Measurements from ENCODE around the gene ZNF407. TPM values are rescaled to one million over a fixed set of nuclear protein-coding genes. Genes with fewer than 3 reads are reported as not detected.
"Not testable (repeated sequence)": the region's sequence is repeated elsewhere in the genome, so short reads cannot be mapped to it uniquely, and the experiment has no call there.

Gene ZNF407
- polyA plus RNA-seq, 1 experiment: 5.8 TPM

DNA sequence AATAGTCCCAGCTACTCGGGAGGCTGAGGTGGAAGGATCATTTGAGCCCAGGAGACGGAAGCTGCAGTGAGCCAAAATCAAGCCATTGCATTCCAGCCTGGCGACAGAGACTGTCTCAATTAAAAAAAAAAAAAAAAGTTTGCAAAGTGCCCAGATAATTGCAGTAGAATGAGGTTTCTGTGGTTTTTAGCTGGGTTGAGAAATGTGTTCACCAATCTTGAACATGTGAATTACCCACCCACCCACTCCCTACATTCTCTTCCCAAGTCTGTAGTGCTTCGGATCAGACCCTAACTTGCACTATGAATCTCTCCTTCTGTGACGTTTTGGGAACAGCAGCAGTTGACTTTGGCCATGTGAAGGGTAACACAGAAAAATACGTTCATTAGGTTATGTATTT lies 363.9 kb downstream of the ZNF407 start:
- Histone ChIP-seq H3K27ac (ENCODE audit: low read depth, low read length) (no peak overlapping the region), H3K4me3 (ENCODE audit: low read depth, low read length) (no peak overlapping the region), H3K27me3 (ENCODE audit: control insufficient read depth, insufficient read depth, low read length) (no peaks in the 10 kb centered on the region), H3K9me3 (ENCODE audit: control insufficient read depth, insufficient read depth, low read length) (no peaks in the 10 kb centered on the region)
- DNase-seq (ENCODE audit: low read depth, low spot score): no peak
- POLR2A ChIA-PET: no interaction called here
- TF ChIP-seq, protein P1, sequence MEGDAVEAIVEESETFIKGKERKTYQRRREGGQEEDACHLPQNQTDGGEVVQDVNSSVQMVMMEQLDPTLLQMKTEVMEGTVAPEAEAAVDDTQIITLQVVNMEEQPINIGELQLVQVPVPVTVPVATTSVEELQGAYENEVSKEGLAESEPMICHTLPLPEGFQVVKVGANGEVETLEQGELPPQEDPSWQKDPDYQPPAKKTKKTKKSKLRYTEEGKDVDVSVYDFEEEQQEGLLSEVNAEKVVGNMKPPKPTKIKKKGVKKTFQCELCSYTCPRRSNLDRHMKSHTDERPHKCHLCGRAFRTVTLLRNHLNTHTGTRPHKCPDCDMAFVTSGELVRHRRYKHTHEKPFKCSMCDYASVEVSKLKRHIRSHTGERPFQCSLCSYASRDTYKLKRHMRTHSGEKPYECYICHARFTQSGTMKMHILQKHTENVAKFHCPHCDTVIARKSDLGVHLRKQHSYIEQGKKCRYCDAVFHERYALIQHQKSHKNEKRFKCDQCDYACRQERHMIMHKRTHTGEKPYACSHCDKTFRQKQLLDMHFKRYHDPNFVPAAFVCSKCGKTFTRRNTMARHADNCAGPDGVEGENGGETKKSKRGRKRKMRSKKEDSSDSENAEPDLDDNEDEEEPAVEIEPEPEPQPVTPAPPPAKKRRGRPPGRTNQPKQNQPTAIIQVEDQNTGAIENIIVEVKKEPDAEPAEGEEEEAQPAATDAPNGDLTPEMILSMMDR (IDR thresholded peaks at IDR 0.05; ENCODE audit: low read depth, low read length): no peak
- CTCF ChIA-PET: no interaction called here

DNA sequence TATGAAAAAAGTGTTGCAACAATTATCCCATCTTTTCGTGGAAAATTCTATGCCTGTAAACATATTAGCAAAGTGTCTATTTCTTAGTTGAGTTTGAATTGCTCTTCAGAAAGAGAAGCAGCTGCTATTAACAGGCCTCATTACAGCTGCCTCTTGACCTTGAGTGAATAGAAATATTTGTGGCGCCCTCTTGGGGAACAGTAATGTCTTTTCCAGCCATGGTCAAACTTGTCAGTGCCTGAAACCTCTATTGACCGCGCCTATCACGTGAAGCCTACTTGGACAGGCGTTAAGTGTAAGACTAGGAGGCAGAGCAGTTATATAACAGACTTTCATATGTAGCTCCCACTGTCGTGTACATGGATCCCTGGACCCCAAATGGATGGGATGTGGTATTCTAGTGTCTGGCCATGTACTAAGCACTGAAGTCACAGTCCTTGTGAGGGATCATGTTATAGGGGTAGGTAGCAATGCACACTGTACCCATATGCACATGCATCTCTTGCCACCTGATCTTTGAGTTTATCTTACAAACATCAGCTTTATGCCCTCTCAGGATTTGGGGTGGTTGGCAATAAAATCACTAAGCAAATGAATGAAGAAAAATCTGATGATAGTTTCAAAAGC lies 366.3 kb downstream of the ZNF407 start:
- Histone ChIP-seq H3K27me3 (ENCODE audit: control insufficient read depth, insufficient read depth, low read length) (no peaks in the 10 kb centered on the region), H3K27ac (ENCODE audit: low read depth, low read length) (no peak overlapping the region), H3K9me3 (ENCODE audit: control insufficient read depth, insufficient read depth, low read length) (no peaks in the 10 kb centered on the region), H3K4me3 (ENCODE audit: low read depth, low read length) (no peak overlapping the region)
- ChIA-PET POLR2A (no interaction called here), CTCF (interaction anchor here (0.6 to 2.3 kb wide), 11 partner anchors 8 to 482 kb away, joined by 3 to 20 read pairs (median 3); no protein-coding TSS in a partner anchor)
- TF ChIP-seq, protein P1 (IDR thresholded peaks at IDR 0.05; ENCODE audit: low read depth, low read length): peak; percentile 51
- DNase-seq (ENCODE audit: low read depth, low spot score): no peak

DNA sequence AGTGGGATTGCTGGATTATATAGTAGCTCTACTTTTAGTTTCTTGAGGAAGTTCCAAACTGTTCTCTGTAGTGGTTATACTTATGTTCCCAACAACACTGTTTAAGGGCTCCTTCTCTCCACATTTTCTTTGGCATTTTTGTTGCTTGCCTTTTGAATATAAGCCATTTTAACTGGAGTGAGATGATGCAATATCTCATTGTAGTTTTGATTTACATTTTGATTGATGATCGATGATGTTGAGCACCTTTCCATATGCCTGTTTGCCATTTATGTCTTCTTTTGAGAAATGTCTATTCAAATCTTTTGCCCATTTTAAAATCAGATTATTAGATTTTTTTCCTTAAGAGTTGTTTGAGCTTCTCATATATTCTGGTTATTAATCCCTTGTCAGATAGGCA lies 368.0 kb downstream of the ZNF407 start:
- TF ChIP-seq, protein P1 (IDR thresholded peaks at IDR 0.05; ENCODE audit: low read depth, low read length): no peak
- Histone ChIP-seq H3K4me3 (ENCODE audit: low read depth, low read length) (no peak overlapping the region), H3K27me3 (ENCODE audit: control insufficient read depth, insufficient read depth, low read length) (no peaks in the 10 kb centered on the region), H3K9me3 (ENCODE audit: control insufficient read depth, insufficient read depth, low read length) (no peaks in the 10 kb centered on the region), H3K27ac (ENCODE audit: low read depth, low read length) (no peak overlapping the region)
- ChIA-PET CTCF (no interaction called here), POLR2A (no interaction called here)
- DNase-seq (ENCODE audit: low read depth, low spot score): no peak

DNA sequence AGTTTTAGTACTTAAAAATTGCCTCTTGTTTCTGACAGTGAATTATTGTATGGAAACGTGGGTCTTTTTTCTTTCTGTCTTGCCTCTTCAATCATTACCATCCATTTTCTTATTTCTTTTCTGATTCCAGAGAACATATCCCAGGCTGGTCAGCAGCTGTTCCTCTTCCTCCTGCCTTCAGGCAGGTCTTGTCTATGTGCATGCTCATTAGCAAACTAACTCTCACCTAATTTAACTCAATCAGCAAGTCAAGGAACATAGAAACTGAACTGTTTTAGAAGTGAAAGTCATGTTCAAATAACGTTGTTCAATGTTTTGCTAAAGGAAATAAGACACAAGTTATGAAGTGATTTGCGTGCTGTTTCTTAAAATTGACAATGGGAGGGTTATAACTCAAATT lies 369.8 kb downstream of the ZNF407 start:
- CTCF ChIA-PET: no interaction called here
- H3K9me3 ChIP-seq (ENCODE audit: control insufficient read depth, insufficient read depth, low read length): no peaks in the 10 kb centered on the region

DNA sequence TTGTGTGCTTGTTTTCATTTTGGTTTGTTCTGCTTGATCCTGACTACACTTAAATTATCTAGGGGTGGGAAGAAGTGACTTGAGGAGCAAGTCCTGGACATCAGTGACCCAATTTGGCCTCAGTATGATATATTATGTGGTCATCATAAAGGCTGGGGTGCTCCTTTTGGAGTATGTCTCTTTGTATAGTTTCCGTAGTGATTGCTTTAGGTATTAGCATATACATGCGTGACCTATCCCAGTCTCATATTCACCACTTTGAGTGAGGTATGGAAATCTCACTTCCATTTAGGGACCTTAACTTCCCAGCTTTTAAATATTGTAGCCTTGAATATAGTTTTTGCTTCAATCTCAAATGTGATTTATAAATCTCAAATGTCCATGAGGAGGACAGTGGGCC lies 370.3 kb downstream of the ZNF407 start:
- DNase-seq (ENCODE audit: low read depth, low spot score): no peak
- CTCF ChIA-PET: interaction anchor here (0.9 kb wide), 1 partner anchor 315 kb away, joined by 3 read pairs; no protein-coding TSS in a partner anchor
- H3K4me3 ChIP-seq (ENCODE audit: low read depth, low read length): no peak overlapping the region
- H3K9me3 ChIP-seq (ENCODE audit: control insufficient read depth, insufficient read depth, low read length): no peaks in the 10 kb centered on the region
- TF ChIP-seq, protein P1 (IDR thresholded peaks at IDR 0.05; ENCODE audit: low read depth, low read length): no peak
- no peaks in the 10 kb centered on the region for H3K27me3 ChIP-seq (ENCODE audit: control insufficient read depth, insufficient read depth, low read length)
- no peak overlapping the region for H3K27ac ChIP-seq (ENCODE audit: low read depth, low read length)
- POLR2A ChIA-PET: no interaction called here

More for the DNA sequence above, 369.8 kb downstream of the ZNF407 start:
- H3K27ac ChIP-seq (ENCODE audit: low read depth, low read length): no peak overlapping the region
- POLR2A ChIA-PET: no interaction called here
- TF ChIP-seq, protein P1 (IDR thresholded peaks at IDR 0.05; ENCODE audit: low read depth, low read length): no peak
- no peaks in the 10 kb centered on the region for H3K27me3 ChIP-seq (ENCODE audit: control insufficient read depth, insufficient read depth, low read length)
- no peak overlapping the region for H3K4me3 ChIP-seq (ENCODE audit: low read depth, low read length)
- no peak for DNase-seq (ENCODE audit: low read depth, low spot score)

DNA sequence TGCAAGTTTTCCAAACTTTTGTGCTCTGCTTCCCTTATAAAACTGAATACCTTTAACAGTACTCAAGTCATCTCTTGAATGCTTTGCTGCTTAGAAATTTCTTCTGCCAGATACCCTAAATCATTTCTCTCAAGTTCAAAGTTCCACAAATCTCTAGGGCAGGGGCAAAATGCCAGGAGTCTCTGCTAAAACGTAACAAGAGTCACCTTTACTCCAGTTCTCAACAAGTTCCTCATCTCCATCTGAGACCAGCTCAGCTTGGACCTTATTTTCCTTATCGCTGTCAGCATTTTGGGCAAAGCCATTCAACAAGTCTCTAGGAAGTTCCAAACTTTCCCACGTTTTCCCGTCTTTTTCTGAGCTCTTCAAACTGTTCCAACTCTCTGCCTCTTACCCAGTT lies 373.7 kb downstream of the ZNF407 start:
- H3K9me3 ChIP-seq (ENCODE audit: control insufficient read depth, insufficient read depth, low read length); H3K27ac ChIP-seq (ENCODE audit: low read depth, low read length); DNase-seq (ENCODE audit: low read depth, low spot score); CTCF ChIA-PET; POLR2A ChIA-PET; H3K4me3 ChIP-seq (ENCODE audit: low read depth, low read length); H3K27me3 ChIP-seq (ENCODE audit: control insufficient read depth, insufficient read depth, low read length): not testable (repeated sequence)

DNA sequence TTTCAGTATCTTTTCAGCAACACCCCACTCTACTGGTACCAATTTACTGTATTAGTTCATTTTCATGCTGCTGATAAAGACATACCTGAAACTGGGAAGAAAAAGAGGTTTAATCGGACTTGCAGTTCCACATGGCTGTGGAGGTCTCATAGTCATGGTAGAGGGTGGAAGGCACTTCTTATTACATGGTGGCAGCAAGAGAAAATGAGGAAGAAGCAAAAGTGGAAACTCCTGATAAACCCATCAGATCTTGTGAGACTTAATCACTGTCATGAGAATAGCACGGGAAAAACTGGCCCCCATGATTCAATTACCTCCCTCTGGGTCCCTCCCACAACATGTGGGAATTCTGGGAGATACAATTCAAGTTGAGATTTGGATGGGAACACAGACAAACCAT lies 374.1 kb downstream of the ZNF407 start:
- DNase-seq (ENCODE audit: low read depth, low spot score); H3K9me3 ChIP-seq (ENCODE audit: control insufficient read depth, insufficient read depth, low read length); POLR2A ChIA-PET; H3K4me3 ChIP-seq (ENCODE audit: low read depth, low read length); H3K27ac ChIP-seq (ENCODE audit: low read depth, low read length); H3K27me3 ChIP-seq (ENCODE audit: control insufficient read depth, insufficient read depth, low read length): not testable (repeated sequence)
- CTCF ChIA-PET: interaction anchor here (1.2 kb wide), 1 partner anchor 8 kb away, joined by 3 read pairs; no protein-coding TSS in a partner anchor
